ENCODE measurements around the gene FTO. TPM values are rescaled to one million over a fixed set of nuclear protein-coding genes. Genes with fewer than 3 reads are reported as not detected.

The FTO gene
- total and polyA plus RNA-seq, 2 of the 13 experiments (the other 11 are each of a cell fraction or from before 2014, with no cell fraction given) = 41.6 to 55.8 TPM

GRCh38 chr16:54175552-54176375, 471.8 kb downstream of the FTO start (continued):
- 0 out of 2 replicates have a peak, but pooled peaks have one; percentile 34 for TF ChIP-seq SKIL (CRISPR knock-in tag; IDR thresholded peaks at IDR 0.05; ENCODE audit: borderline replicate concordance)
- 0 out of 2 replicates have a peak, but pooled peaks have one; percentile 2 for TF ChIP-seq IRF9 (CRISPR knock-in tag; IDR thresholded peaks at IDR 0.05; ENCODE audit: borderline replicate concordance)
- peak; percentile 86; the same call in 1 of the 2 replicates for TF ChIP-seq MBD4 (IDR thresholded peaks at IDR 0.05; ENCODE audit: borderline replicate concordance, low read length)
- TF ChIP-seq SNAPC5 (CRISPR knock-in tag; IDR thresholded peaks at IDR 0.05; ENCODE audit: borderline replicate concordance) = no peak
- TF ChIP-seq, protein P1, sequence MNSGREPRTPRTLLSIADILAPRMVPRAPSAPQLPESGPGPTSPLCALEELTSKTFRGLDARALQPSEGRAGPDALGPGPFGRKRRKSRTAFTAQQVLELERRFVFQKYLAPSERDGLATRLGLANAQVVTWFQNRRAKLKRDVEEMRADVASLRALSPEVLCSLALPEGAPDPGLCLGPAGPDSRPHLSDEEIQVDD (CRISPR knock-in tag; IDR thresholded peaks at IDR 0.05; ENCODE audit: borderline replicate concordance) = no peak
- TF ChIP-seq GZF1 (CRISPR knock-in tag; IDR thresholded peaks at IDR 0.05) = no peak; the same call in 1 of the 2 replicates
- peak; percentile 90 for TF ChIP-seq CREM (IDR thresholded peaks at IDR 0.05)
- no peak for TF ChIP-seq CREM (CRISPR knock-in tag; IDR thresholded peaks at IDR 0.05)
- TF ChIP-seq KLF6 (CRISPR knock-in tag; IDR thresholded peaks at IDR 0.05) = no peak
- no peak for TF ChIP-seq ETS1 (CRISPR knock-in tag; IDR thresholded peaks at IDR 0.05)
- no peak for TF ChIP-seq FOSL1 (CRISPR knock-in tag; IDR thresholded peaks at IDR 0.05; ENCODE audit: borderline replicate concordance)
- no peak for TF ChIP-seq ZNF549 (CRISPR knock-in tag; IDR thresholded peaks at IDR 0.05)
- TF ChIP-seq, protein P2, sequence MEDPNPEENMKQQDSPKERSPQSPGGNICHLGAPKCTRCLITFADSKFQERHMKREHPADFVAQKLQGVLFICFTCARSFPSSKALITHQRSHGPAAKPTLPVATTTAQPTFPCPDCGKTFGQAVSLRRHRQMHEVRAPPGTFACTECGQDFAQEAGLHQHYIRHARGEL (CRISPR knock-in tag; IDR thresholded peaks at IDR 0.05) = no peak
- no peak for TF ChIP-seq ZNF543 (CRISPR knock-in tag; IDR thresholded peaks at IDR 0.05)
- no peak for TF ChIP-seq NAIF1 (CRISPR knock-in tag; IDR thresholded peaks at IDR 0.05; ENCODE audit: borderline replicate concordance)
- peak; percentile 76 to 98; a peak in 3 of 4 replicates for TF ChIP-seq EP300 (IDR thresholded peaks at IDR 0.05; ENCODE audit: low read depth in 2 of 2, low read length in 2 of 2)
- TF ChIP-seq EP300 (CRISPR knock-in tag; IDR thresholded peaks at IDR 0.05; ENCODE audit: borderline replicate concordance) = peak; percentile 74; the same call in 1 of the 2 replicates
- TF ChIP-seq POLR2AphosphoS5 (IDR thresholded peaks at IDR 0.05; ENCODE audit: low read depth, low read length) = peak; percentile 61
- no peak; the same call in 1 of the 2 replicates for TF ChIP-seq ZBED4 (CRISPR knock-in tag; IDR thresholded peaks at IDR 0.05; ENCODE audit: borderline replicate concordance)
- TF ChIP-seq ZBTB42 (CRISPR knock-in tag; IDR thresholded peaks at IDR 0.05) = no peak
